Ammon's horn (tissue), 1 donor: Measurements from ENCODE around the gene PLA2G4F.

Experiments used
- DNase-seq: peaks from one replicate; pipeline ENCODE4 v3.0.0-alpha.2; 2016; ENCODE audit warnings: low spot score

PLA2G4F gene

GRCh38 chr15:42165106-42165505, 8.7 kb upstream of the PLA2G4F start:
- no peak for DNase-seq

- DNase-seq = no peak
Observed at GRCh38 chr15:42163947-42164550, 7.6 kb upstream of the PLA2G4F start.

GRCh38 chr15:42163291-42163690, 6.9 kb upstream of the PLA2G4F start:
- no peak for DNase-seq

- no peak for DNase-seq
Observed at GRCh38 chr15:42160136-42160535, 3.7 kb upstream of the PLA2G4F start.

GRCh38 chr15:42159381-42160015, 3.1 kb upstream of the PLA2G4F start:
- no peak for DNase-seq

- no peak for DNase-seq
Observed at GRCh38 chr15:42158941-42159340, 2.5 kb upstream of the PLA2G4F start.

- DNase-seq = no peak
Observed at GRCh38 chr15:42157981-42158765, 1.7 kb upstream of the PLA2G4F start.

GRCh38 chr15:42157381-42157780, 945 bp upstream of the PLA2G4F start:
- no peak for DNase-seq

- DNase-seq = no peak
Observed at GRCh38 chr15:42155546-42156242, 742 bp downstream of the PLA2G4F start.

- DNase-seq = no peak
Observed at GRCh38 chr15:42154956-42155355, 1.5 kb downstream of the PLA2G4F start.

GRCh38 chr15:42154212-42154941, 2.1 kb downstream of the PLA2G4F start:
- no peak for DNase-seq

GRCh38 chr15:42153874-42154211, 2.6 kb downstream of the PLA2G4F start:
- DNase-seq = no peak

- DNase-seq = no peak
Observed at GRCh38 chr15:42152921-42153698, 3.3 kb downstream of the PLA2G4F start.

GRCh38 chr15:42152196-42152920, 4.1 kb downstream of the PLA2G4F start:
- peak; percentile 56 for DNase-seq

- no peak for DNase-seq
Observed at GRCh38 chr15:42151736-42152135, 4.7 kb downstream of the PLA2G4F start.

- DNase-seq = no peak
Observed at GRCh38 chr15:42151141-42151561, 5.3 kb downstream of the PLA2G4F start.

GRCh38 chr15:42150219-42150970, 6.0 kb downstream of the PLA2G4F start:
- DNase-seq = no peak

GRCh38 chr15:42149493-42150218, 6.8 kb downstream of the PLA2G4F start:
- DNase-seq = no peak
